ENCODE results near the gene TMEM132D.

Gene TMEM132D

GRCh38 chr12:129807136-129807535 is 96.7 kb downstream of the TMEM132D start:
- H3K4me3 ChIP-seq (ENCODE audit: low read length) = no peak overlapping the region
- no peak for DNase-seq (ENCODE audit: low read depth)
- TF ChIP-seq CTCF (IDR thresholded peaks at IDR 0.05; ENCODE audit: insufficient read depth, low read depth, low read length, missing control alignments) = no peak

GRCh38 chr12:129791396-129791795 is 112.4 kb downstream of the TMEM132D start:
- no peak overlapping the region for H3K4me3 ChIP-seq (ENCODE audit: low read length)
- DNase-seq (ENCODE audit: low read depth) = no peak
- no peak for TF ChIP-seq CTCF (IDR thresholded peaks at IDR 0.05; ENCODE audit: insufficient read depth, low read depth, low read length, missing control alignments)

DNA sequence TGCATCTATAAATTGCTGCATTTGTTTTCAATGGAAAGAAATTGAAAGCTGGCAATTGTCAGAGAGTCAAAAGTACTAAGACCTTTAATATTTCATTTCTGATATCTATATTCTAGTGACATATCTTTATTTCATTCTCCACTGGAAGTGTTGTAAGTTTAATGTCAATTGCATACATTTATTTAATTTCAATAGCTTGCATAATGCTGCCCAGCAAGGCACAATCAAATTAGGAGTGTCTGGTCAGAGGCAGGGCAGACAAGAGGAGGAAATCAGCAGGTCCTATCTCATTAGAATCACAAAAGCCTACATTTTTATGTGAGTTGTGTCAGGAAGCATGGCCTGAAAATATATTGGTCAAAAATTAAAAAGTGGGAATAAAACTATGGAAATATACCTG is 112.9 kb downstream of the TMEM132D start:
- no peak for TF ChIP-seq CTCF (IDR thresholded peaks at IDR 0.05; ENCODE audit: insufficient read depth, low read depth, low read length, missing control alignments)
- DNase-seq (ENCODE audit: low read depth) = no peak
- H3K4me3 ChIP-seq (ENCODE audit: low read length) = no peak overlapping the region

- H3K4me3 ChIP-seq (ENCODE audit: low read length) = no peak overlapping the region
- TF ChIP-seq CTCF (IDR thresholded peaks at IDR 0.05; ENCODE audit: insufficient read depth, low read depth, low read length, missing control alignments) = no peak
- DNase-seq (ENCODE audit: low read depth) = no peak
Observed at GRCh38 chr12:129790331-129790730, 113.5 kb downstream of the TMEM132D start.

DNA sequence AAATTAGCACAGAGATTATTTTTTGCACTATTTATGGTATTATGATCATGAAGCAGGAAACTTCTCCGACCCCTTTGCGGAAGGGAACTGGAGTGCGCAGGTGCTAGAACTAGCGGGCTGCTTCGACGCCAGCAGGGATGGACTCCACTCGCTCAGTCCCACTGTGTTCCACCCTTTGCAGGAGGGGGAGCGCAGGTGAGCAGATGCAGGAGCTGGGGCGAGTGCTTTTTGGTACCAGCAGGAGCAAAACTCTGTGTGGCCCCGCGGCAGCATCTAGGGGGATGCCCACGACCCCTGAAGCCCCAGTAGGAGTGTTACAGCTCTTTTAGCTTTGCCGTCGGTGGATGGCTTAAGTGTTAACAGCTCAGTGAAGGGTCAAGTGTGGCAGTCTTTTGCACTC is 113.9 kb downstream of the TMEM132D start:
- no peak for TF ChIP-seq CTCF (IDR thresholded peaks at IDR 0.05; ENCODE audit: insufficient read depth, low read depth, low read length, missing control alignments)
- no peak for DNase-seq (ENCODE audit: low read depth)
- no peak overlapping the region for H3K4me3 ChIP-seq (ENCODE audit: low read length)

- no peak for DNase-seq (ENCODE audit: low read depth)
- H3K4me3 ChIP-seq (ENCODE audit: low read length) = no peak overlapping the region
- TF ChIP-seq CTCF (IDR thresholded peaks at IDR 0.05; ENCODE audit: insufficient read depth, low read depth, low read length, missing control alignments) = no peak
Observed at GRCh38 chr12:129788506-129789084, 115.2 kb downstream of the TMEM132D start.

GRCh38 chr12:129779989-129780388 is 123.8 kb downstream of the TMEM132D start:
- DNase-seq (ENCODE audit: low read depth) = no peak
- no peak overlapping the region for H3K4me3 ChIP-seq (ENCODE audit: low read length)
- no peak for TF ChIP-seq CTCF (IDR thresholded peaks at IDR 0.05; ENCODE audit: insufficient read depth, low read depth, low read length, missing control alignments)

Measured in epithelial cell of esophagus (primary cell).